ENCODE data around the gene ZG16.

- TF ChIP-seq, protein P1, sequence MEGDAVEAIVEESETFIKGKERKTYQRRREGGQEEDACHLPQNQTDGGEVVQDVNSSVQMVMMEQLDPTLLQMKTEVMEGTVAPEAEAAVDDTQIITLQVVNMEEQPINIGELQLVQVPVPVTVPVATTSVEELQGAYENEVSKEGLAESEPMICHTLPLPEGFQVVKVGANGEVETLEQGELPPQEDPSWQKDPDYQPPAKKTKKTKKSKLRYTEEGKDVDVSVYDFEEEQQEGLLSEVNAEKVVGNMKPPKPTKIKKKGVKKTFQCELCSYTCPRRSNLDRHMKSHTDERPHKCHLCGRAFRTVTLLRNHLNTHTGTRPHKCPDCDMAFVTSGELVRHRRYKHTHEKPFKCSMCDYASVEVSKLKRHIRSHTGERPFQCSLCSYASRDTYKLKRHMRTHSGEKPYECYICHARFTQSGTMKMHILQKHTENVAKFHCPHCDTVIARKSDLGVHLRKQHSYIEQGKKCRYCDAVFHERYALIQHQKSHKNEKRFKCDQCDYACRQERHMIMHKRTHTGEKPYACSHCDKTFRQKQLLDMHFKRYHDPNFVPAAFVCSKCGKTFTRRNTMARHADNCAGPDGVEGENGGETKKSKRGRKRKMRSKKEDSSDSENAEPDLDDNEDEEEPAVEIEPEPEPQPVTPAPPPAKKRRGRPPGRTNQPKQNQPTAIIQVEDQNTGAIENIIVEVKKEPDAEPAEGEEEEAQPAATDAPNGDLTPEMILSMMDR (IDR thresholded peaks at IDR 0.05) = no peak
- TF ChIP-seq EP300 (IDR thresholded peaks at IDR 0.05) (no peak), POLR2A (IDR thresholded peaks at IDR 0.05) (no peak)
Observed at GRCh38 chr16:29774730-29775129, 3.3 kb upstream of the ZG16 start.
